LHCN-M2 (cell line): ENCODE data around the gene LPCAT1. TPM values are rescaled to one million over a fixed set of nuclear protein-coding genes. Genes with fewer than 3 reads are reported as not detected.
A peak's percentile ranks its signal among the peaks of the same experiment; 100 is the strongest.
"Not testable (repeated sequence)": the region's sequence is repeated elsewhere in the genome, so short reads cannot be mapped to it uniquely, and the experiment has no call there.

Experiments used
- DNase-seq: peaks from one replicate; pipeline ENCODE4 v3.0.0-alpha.2; 2012; ENCODE audit warnings: low read depth
- total RNA-seq: library from RNA; depleted of rRNA; stranded (reverse); fragments of >200 nt; gene quantifications from 2 replicates; pipeline ENCODE4 v1.2.3, GENCODE V29; 2014

The LPCAT1 gene
- total RNA-seq, 1 experiment from 2014 or later = 30.8 TPM

DNA sequence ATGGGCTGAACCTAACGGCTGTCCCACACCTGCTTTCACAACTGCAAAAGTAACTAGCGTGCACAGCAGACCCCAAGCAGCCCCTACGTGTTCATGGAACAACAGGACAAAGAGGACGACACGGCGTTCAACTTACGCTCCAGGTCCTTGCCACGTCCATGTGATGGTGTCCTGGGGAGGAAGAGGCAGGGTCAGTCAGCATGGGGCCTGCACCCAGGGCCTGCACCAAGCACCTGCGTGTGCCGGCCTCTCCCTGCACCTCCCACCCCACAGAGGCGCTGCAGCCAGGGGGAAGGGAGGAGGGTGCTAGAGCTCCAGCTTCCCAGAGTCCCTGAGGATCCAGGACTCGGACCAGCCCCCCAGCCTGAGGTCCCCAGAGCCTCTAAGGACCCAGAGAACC is 43.0 kb downstream of the LPCAT1 start:
- DNase-seq = no peak

DNA sequence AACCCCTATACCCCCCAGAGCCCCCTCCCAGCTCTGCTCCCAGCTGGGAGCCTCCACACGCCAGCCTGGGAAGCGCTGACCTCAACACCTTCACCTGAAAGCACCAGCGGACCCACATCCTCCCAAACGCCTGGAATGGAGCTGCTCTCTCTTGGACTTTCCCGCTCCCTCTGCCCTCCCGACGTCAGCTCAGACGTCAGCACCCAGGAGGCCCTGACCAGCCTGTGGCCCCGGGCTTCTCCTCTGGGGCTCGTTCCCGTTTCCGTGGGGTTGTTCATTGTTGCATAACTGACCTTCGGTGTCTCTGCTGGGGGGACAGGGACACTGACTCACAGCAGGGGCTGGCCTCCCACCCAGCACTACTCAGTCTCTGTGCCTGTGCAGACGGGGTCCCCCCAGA is 43.5 kb downstream of the LPCAT1 start:
- no peak for DNase-seq

DNA sequence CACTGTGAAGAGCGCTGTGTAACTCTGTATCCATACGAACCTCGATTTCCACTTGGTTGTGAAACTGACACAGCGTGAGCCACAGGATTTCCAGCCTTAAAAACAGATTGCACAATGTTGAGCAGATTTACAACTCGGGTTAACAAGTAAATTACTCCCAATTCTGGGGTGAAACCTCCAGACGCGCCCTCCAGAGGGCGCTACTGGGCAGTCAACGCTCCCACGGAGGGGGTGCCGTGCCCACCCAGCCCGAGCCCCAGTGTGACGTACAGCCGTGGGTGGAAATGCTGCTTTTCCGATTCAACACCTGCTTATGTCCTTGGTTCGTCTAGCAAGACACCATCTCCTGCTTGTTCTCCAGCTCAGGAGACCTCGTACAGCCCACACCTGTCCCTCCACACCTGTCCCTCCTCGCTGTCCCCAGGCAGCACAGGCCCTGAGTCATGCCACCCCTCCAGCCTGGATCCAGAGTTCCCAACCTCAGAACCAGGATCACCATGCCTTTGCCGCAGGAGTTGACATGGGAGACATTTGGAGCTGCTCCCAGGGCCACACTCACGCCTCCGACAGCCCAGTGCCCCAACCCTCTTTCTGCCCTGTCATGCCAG is 44.1 kb downstream of the LPCAT1 start:
- DNase-seq = peak; percentile 11

DNA sequence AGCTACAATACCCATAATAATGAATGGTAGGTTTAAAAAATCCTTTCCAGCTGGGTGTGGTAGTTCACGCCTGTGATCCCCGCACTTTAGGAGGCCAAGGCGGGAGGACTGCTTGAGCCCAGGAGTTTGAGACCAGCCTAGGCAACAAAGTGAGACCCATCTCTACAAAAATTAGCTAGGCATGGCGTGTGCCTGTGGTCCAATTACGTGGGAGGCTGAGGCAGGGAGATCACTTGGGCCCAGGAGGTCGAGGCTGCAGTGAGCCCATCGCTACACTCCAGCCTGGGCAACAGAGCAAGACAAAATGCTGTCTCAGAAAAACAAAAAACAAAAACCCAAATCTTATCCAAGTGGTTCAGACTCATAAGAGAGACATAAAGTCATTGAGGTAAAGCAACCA is 44.7 kb downstream of the LPCAT1 start:
- no peak for DNase-seq

DNA sequence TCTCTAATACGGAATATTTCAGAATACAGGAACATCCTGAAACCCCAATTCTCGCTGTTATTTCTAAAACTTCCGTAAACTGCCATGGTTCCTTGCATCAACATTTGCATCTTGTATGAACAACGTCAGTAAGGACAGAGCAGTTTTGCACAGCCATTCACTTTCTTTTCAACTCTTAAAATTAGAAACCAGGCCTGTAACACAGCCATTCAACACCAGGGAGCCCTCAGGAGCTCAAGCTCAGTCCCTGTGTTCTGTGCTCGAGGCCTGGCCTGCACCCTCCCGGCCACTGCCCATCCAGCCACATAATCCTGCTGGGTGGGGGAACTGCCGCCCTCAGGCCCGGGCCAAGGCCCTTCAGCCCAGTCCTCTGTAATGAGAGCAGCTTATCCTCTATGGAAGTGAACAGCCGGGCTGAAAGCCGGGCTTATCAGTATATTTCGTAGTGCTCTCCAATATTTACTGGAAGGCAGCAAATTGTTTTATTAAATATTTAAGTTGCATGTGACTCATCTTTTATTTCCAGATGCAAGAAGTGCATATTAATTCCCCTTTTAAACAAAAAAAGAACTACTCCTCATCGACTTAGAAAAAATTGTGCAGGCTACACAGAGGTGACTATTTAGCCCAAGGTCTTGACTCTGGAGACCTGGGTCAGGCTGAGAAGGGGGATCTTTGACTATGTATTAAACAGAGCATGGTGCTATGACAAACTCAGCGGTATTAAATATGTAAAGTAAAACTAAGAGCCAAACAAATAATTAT is 45.3 kb downstream of the LPCAT1 start:
- no peak for DNase-seq

DNA sequence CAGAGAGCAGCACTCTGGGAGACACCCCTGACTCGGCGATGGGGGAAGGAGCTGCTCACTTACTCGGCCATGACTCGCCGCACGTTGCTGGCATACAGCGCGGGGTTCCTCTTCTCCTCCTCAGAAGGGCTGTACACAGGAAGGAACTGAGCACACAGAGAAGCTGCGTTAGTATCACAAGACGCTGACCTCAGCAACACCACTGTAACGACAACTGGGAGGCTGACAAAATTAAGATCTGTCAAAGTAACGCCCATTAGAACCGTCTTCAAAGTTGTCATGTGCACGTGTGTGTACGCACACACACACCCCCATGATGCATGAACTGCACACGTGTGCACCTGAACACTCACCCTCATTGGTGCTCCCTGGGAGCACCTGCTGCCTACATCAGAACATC is 46.4 kb downstream of the LPCAT1 start:
- no peak for DNase-seq

DNA sequence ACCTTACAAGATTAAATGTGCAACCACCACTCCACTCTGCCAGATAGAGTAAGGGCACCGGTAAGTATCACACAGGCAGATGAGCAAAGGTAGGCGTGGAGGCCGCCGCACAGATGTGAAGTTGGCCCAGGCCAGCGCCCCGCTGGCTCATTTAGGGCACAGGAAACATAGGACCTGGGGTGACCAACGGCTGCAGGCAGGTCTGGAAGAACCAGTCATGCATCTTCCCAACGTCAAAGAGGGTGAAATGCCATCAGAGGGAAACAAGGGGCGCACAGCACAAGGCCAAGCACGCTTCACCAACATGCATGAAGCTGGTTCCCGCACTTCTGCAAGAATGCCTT is 46.8 kb downstream of the LPCAT1 start:
- DNase-seq = no peak

DNA sequence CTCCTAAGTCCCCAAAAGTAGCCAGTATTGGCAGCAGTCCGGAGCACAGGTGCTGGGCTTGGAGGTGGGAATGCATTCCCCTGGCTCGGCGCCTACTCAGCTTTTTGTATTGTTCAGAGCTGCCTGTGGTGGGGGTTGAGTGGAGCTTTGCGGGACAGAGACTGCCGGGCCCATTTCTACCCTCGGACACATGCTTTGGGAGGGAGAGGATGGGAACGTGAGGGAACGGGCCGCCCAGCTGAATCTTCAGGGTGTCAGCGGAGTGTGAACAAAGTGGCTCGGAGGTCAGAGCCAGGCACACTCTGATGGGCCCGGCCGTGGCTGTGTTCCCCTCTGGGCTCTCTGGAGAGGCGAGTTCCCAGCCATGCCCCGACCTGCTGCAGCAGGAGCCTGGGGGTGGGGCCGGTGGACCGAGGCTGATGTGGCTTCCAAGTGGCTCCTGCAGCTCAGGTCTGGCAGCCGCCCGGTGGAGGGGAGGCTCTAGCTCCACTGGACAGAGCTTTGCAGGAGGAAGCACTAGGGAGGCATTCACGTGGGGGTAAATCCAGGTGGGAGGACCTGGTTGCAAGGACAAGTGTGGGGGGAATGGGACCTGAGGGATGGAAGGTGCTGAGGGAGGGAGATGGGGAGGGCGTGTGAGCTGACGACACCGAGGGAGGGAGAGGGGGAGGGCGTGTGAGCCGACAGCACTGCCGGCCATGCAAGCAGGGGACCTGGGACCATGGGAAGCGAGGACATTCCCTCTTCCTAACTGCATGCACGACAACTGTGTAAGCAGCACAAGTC is 47.4 kb downstream of the LPCAT1 start:
- DNase-seq = no peak

DNA sequence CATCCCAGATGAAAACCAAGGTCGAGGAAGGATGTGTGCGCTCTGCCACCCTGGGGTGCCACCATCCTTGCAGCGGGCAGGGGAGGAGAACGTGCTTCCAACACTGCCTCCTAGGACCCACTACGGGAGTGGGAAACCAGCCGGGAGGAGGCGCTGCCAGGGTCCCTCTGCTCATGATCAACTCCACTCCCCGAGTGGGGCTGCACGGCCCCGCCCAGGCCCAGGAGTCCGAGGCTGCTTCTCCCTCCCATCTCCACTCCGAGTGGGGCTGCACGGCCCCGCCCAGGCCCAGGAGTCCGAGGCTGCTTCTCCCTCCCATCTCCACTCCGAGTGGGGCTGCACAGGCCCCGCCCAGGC is 48.2 kb downstream of the LPCAT1 start:
- not testable (repeated sequence) for DNase-seq

DNA sequence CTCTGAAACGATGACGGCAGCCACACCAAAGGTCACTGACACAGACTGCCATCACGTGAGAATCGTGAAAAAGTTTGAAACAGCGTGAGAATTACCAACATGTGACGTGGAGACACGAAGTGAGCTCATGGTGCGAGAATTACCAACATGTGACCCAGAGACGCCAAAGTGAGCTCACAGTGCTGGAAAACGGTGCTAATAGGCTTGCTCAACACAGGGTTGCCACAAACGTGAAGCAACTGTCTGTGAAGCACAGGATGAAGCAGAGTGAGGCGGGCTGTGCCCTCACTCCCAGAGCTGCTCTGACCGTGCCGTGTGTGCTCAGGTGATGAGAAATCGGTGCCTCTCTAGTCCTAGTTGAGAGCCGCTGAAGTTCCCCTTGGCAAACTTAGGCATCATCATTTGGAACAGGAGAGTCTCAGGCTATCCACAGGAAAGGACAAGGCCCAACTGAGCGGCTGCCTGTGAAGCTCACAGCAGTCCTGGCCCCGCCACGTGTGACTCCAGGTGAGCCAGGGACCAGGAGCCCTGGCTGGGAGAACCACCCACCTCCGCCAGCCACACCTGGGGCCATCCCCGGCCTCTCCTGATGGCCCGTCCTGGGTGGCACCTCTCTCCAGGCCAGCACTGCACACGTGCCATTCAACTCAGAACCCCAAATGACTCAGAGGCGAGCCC is 48.8 kb downstream of the LPCAT1 start:
- no peak for DNase-seq

DNA sequence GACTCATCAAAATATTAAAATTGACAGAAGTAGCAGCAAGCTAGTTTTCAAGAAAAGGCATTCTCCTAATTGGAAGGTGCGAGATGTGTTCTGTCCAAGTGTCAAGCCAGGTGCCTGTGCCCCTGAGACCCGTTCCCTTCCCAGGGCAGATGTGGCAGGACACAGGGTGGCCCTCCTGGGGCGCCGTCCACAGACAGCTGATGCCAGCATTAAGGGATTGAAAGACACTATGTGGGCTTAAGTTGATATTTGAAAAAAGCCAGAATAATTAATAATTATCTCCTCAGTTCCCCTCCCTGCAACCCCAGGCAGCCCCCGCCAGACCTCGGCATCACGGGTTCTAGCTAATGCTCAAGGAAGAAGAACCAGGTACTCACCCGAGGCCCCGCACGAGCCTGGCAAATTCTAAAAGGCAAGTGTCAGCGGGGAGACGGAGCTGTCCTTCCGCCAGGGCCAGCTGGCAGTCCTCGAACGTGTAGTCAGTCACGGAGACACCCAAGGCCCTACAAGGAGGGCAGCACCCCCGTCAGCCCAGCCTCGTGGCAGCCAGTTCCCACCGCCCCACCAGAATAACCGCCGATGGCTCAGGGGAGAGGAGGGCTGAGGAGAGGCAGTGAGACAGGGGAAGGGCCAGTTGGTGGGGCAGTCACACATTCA is 49.4 kb downstream of the LPCAT1 start:
- no peak for DNase-seq

DNA sequence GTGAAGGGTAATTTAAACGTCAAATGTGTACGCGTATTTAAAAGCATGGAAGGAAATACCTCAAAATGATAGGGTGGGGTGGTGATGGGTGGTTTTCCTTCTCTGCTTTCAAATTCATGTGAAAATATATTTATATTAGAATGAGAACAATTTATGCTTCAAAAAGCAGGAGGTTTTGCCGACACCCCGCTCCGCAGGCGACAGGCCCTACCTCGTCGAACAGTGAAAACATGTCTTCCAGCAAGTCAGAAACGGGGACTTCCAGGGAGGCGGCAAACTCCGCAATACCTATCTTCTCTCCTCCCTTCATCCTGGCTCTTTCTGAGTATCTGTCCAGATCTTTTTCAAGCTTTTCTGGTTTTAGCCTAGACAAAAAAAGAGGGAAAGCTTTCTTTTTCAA is 50.0 kb downstream of the LPCAT1 start:
- DNase-seq = no peak

DNA sequence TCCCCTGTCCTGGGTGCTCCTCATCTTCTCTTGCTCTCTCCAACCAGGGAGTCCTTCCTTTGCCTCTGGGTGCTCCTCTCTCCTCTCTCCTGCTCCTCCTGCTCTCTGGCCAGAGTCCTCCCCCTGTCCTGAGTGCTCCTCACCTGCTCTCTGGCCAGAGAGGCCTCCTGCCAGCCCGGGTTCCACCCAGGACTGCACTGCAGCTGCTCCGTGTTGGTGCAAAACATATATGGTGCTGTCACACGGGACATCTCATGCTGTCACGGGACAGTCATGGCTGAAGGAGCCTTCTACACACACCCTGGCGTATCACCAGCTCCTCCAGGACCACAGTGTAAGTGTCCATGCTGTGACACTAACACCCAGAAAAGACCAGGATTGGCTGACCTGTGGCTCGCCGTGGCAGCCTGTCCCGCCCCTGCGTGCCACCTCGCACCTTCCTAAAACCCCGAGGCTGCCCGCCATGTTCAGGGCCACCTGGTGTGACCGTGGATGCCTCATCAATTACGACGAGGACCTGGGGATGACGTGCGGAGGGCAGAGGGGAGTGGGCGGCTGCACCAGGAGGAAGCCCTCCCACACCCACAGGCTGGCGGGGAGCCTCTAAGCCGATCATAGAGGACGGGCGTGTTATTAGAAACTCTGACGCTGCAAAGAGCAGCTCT is 50.7 kb downstream of the LPCAT1 start:
- no peak for DNase-seq

DNA sequence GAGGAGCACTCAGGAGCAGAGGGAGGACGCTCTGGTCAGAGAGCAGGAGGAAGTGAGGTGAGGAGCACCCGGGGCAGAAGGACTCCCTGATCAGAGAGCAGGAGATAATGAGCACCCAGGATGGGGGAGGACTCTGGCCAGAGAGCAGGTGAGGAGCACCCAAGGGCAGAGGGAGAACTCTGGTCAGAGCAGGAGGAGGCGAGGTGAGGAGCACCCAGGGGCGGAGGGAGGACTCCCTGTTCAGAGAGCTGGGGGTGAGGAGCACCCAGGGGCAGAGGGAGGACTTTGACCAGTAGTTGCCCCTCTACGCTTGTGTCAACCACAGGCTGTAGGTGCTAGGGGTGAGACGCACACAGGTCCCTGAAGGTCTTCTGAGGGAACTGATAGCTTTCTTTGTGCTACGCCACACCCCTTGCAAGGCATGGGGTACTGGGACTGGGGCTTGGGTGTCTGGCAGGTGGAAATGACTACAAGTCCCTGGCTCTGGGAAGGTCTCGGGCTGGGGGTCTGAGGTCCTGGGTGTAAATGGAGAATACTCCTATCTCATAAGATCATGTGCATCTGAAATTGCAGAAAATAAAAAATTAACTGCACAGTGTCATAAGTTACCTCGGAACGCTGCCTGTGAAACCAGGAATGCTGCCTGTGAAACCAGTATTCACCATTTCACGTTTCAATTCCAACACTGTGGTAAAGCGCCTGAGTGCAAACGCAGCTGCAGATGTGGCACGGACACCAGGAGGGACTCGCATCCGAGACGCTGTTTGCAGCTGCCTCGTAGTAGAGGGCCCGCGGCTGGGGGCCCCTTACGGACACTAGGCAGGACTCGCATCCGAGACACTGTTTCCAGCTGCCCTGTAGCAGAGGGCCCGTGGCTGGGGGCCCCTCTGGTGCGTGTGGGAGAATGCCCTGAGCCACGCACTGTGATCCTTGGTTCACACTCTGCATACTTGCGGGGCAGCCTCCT is 51.5 kb downstream of the LPCAT1 start:
- DNase-seq = no peak

DNA sequence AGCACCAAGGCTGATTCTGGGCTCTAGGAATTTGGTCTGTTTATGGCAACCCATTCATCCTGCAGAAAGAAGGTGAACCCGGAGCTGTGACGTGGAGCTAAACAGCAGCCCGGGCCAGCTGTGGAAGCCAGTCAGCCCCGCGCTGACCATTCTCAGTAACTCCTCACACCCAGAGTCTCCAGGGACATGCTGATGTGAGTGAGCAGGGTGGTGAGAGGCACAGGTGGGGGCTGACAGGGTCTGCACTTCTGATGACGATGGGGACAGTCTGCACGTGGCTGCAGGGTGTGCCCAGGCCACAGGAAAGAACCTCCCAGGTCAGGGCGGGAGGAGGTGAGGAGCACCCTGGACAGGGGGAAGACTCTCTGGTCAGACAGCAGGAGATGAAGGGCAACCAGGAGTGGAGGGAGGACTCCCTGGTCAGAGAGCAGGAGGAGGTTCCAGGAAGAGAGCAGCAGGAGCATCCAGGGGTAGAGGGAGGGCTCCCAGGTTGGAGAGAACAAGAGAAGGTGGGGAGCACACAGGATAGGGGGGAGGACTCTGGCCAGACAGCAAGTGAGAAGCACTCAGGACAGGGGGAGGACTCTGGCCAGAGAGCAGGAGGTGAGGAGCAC is 52.4 kb downstream of the LPCAT1 start:
- DNase-seq = no peak

DNA sequence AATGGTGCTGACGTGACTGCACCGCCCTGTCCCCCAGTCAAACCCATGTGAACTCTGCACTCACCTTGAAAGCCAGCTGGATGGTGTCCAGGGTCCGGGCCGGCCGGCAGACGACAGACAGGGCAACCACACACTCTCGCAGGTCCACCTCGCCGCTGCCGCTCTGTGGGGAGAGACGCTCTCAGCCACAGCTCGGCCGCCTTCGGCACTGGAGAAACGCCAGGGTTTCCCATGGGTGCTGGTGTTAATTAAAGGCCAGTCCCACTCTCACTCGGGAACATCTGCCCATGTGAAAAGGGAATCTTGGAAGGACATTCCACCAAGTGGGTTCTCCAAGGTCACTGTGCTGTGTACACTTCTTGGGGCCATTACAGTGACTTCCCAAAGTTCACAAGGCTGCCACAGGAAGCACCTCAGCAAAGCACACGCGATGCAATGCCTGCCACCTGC is 53.0 kb downstream of the LPCAT1 start:
- no peak for DNase-seq

DNA sequence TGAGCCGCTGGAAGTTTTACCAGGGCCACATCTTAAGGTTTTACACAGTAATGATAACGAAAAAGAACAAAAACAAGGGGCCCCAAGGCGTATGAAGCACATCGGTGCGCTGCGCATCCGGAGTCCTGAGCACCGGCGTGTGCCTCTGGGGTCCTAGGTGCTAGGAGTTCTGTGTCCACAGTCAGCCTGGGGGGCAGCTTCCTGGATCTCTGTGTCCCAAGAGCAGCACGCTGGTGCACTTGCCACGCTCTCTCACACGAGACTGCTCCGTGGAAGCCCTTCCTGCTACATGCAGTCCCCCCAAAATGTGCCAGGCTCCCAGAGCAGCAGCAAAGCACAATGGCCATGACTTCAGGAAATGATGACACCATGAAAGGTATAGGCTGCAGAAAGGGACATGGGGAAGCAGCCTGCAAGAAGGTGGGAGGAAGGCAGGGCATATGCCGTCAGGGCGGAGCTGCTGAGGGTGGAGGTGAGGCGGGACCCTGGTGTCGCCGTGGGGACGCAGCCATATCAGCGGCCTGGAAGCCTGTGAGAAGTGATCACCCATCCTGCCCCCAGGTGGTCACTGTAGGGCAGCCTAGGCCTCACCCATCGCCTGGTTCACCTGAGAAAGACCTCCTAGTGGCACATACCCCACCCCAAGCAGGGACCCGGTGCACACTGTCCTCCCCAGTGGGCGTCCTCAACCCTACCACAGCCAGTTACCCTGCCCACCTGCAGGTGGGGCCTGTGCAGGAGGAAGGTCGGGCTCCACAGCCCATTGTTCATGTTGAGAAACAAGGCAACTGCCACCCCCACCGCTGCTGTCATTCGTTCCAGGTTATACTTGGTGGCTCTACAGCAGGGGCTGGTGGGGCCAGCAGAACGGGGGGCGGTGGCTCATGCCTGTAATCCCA is 54.9 kb downstream of the LPCAT1 start:
- no peak for DNase-seq

DNA sequence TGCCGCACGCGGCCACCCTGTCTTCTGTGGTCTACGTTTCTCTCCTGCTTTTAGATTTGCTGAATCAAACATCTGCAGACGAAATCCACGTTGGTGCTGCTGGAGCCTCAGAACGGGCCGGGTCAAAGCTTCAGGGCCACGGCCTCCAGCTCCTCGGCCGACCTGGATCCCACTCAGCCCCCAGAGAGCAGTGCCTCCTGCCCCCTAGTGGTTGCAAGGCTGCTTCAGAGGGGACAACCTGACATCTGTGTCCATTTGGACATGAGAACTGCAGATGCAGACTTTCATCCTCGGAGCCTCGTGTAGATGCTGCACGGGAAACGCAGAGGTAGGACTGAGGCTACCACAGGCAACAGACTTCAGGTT is 55.5 kb downstream of the LPCAT1 start:
- no peak for DNase-seq
